HL-60 (cell line): ENCODE results near the gene TMEM243.

Experiments used
- DNase-seq, 2 experiments: peaks; one replicate each; pipeline ENCODE4 v3.0.0-alpha.2; 2010 to 2020; ENCODE audit warnings: low read depth in 1 of 2, low spot score in 1 of 2
- H3K27ac ChIP-seq: fragments of 250-450 bp; sonication (Bioruptor Pico); replicated peaks from 2 replicates; pipeline ENCODE4 v1.5.1; 2020; ENCODE audit warnings: mild to moderate bottlenecking, moderate library complexity
- H3K27me3 ChIP-seq: fragments of 250-450 bp; sonication (Bioruptor Pico); 2 replicates; pipeline ENCODE4 v1.5.1; 2021; ENCODE audit warnings: mild to moderate bottlenecking, moderate library complexity; ENCODE audit not compliant: insufficient read depth, poor library complexity, severe bottlenecking
- H3K4me3 ChIP-seq: replicated peaks from 2 replicates; pipeline ENCODE4 v1.5.1; 2011; ENCODE audit warnings: mild to moderate bottlenecking, control low read depth, low read length; ENCODE audit not compliant: insufficient read depth
- CTCF ChIP-seq: IDR thresholded peaks from one replicate; pipeline ENCODE4 v1.5.1; 2011; ENCODE audit warnings: low read length, control low read depth, inconsistent platforms; ENCODE audit not compliant: insufficient read depth
- GABPA ChIP-seq: IDR thresholded peaks from 2 replicates; pipeline ENCODE4 v1.6.1; 2012; ENCODE audit warnings: low read depth
- POLR2AphosphoS5 ChIP-seq: IDR thresholded peaks from 2 replicates; pipeline ENCODE4 v1.6.1; 2012; ENCODE audit warnings: low read depth
- REST ChIP-seq: IDR thresholded peaks from 2 replicates; pipeline ENCODE4 v1.6.1; 2012; ENCODE audit warnings: low read depth; ENCODE audit not compliant: insufficient replicate concordance
- SPI1 ChIP-seq: IDR thresholded peaks from 2 replicates; pipeline ENCODE4 v1.6.1; 2012; ENCODE audit warnings: low read depth, mild to moderate bottlenecking, borderline replicate concordance

The TMEM243 gene

DNA sequence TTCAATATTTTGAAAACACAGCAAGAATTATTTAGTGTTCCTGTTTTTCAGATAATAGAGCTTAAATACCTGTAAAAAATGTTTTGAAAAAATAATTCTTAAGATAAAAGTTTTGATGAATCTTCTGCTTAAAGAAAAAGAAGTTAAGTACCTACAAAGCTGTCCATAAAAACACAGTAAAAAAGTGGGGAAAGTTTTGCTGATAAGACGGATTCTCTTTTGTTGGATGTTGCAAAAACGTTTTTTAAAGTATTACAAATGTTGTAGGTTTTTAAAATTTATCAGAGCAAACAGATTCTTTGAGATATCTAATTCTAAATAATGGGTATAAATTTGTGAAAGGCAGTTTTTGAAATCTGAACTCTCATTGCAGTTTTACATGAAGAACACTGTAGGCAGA, 55.1 kb downstream of the TMEM243 start:
- no peak for DNase-seq
- H3K27me3 ChIP-seq: no peaks in the 10 kb centered on the region
- no peak overlapping the region for H3K4me3 ChIP-seq
- TF ChIP-seq POLR2AphosphoS5 (no peak), REST (no peak), GABPA (no peak), SPI1 (no peak), CTCF (no peak)
- H3K27ac ChIP-seq: no peak overlapping the region

GRCh38 chr7:87159538-87159937, 60.0 kb downstream of the TMEM243 start:
- no peak for DNase-seq
- no peak overlapping the region for H3K4me3 ChIP-seq

GRCh38 chr7:87156709-87157108, 62.8 kb downstream of the TMEM243 start:
- Histone ChIP-seq H3K27me3 (no peaks in the 10 kb centered on the region), H3K4me3 (no peak overlapping the region), H3K27ac (no peak overlapping the region)
- no peak for DNase-seq
- TF ChIP-seq POLR2AphosphoS5 (no peak), SPI1 (no peak), REST (no peak), CTCF (no peak), GABPA (no peak)

More at GRCh38 chr7:87159538-87159937, 60.0 kb downstream of the TMEM243 start:
- Histone ChIP-seq H3K27me3 (no peaks in the 10 kb centered on the region), H3K27ac (no peak overlapping the region)
- TF ChIP-seq REST (no peak), CTCF (no peak), SPI1 (no peak), GABPA (no peak), POLR2AphosphoS5 (no peak)
